Endothelial cell of umbilical vein (primary cell): ENCODE measurements around the gene RSPO3. TPM values are rescaled to one million over a fixed set of nuclear protein-coding genes. Genes with fewer than 3 reads are reported as not detected.

ENCODE experiments used
- BruUV-seq: library from RNA; stranded (reverse); fragments of 400-500 nt; replicated peaks from 2 replicates; lab custom pipeline; 2021; lab: Mats Ljungman, UMichigan
- CTCF ChIA-PET: fragments of 300-600, 350-600 bp; sonication (Branson Sonifier 250); formaldehyde crosslinking; loops from one replicate; lab custom pipeline; 2021; ENCODE audit warnings: antibody characterized with exemption, inconsistent platforms; lab: Charles Lee
- POLR2A ChIA-PET: fragments of 300-600, 350-600 bp; sonication (Branson Sonifier 250); formaldehyde crosslinking; loops from one replicate; lab custom pipeline; 2021; ENCODE audit warnings: antibody characterized with exemption, inconsistent platforms; lab: Charles Lee
- DNase-seq: peaks from one replicate; pipeline ENCODE4 v3.0.0-alpha.2; 2011; ENCODE audit warnings: low read depth, low spot score
- FAIRE-seq: peaks from 2 replicates; lab custom pipeline; 2011; peaks lifted over from hg19 to GRCh38; lab: Jason Lieb, UNC
- H2AFZ ChIP-seq: 2 replicates; pipeline ENCODE4 v1.6.0; 2012; ENCODE audit warnings: low read depth, low read length, control low read depth, inconsistent platforms
- H3K27ac ChIP-seq: 2 replicates; pipeline ENCODE4 v1.5.1; 2011; ENCODE audit warnings: low read depth, mild to moderate bottlenecking, control low read depth, low read length, moderate library complexity; ENCODE audit not compliant: insufficient read depth
- H3K27me3 ChIP-seq, 2 experiments: 2 replicates each; pipeline versions ENCODE4 v1.6.0 to v1.6.1; 2011; ENCODE audit warnings: low read length in 2 of 2, mixed read lengths in 1 of 2; ENCODE audit not compliant: control insufficient read depth in 2 of 2, insufficient read depth in 2 of 2
- H3K36me3 ChIP-seq, 2 experiments: 2 replicates in 1 of 2; 3 replicates in 1 of 2; pipeline ENCODE4 v1.5.1; 2011; ENCODE audit warnings: low read length in 2 of 2, mild to moderate bottlenecking in 1 of 2, moderate library complexity in 1 of 2; ENCODE audit not compliant: control insufficient read depth in 2 of 2, insufficient read depth in 2 of 2; ENCODE audit errors: extremely low read depth in 1 of 2
- H3K4me1 ChIP-seq: 3 replicates; pipeline ENCODE4 v1.5.1; 2011; ENCODE audit warnings: mild to moderate bottlenecking, low read length; ENCODE audit not compliant: control insufficient read depth, insufficient read depth; ENCODE audit errors: extremely low read depth
- H3K4me2 ChIP-seq: 2 replicates; pipeline ENCODE4 v1.6.1; 2011; ENCODE audit warnings: low read length, control low read depth, mixed read lengths; ENCODE audit not compliant: insufficient read depth
- H3K4me3 ChIP-seq, 3 experiments: fragments of 200-600 bp in 1 of 3; sonication (generic), shearing (Covaris generic) in 1 of 3; replicated peaks in 1 of 3; 2 replicates each; pipeline ENCODE4 v1.5.1; 2011 to 2016; ENCODE audit warnings: control low read depth in 3 of 3, low read length in 3 of 3, mild to moderate bottlenecking in 2 of 3, inconsistent platforms in 1 of 3, low read depth in 1 of 3, moderate library complexity in 1 of 3; ENCODE audit not compliant: insufficient read depth in 1 of 3
- H3K79me2 ChIP-seq: 2 replicates; pipeline ENCODE4 v1.6.0; 2012; ENCODE audit warnings: low read length, inconsistent platforms; ENCODE audit not compliant: control insufficient read depth, insufficient read depth
- H3K9ac ChIP-seq: replicated peaks from 2 replicates; pipeline ENCODE3; 2011; ENCODE audit warnings: low read length, control low read depth; ENCODE audit not compliant: insufficient read depth; ENCODE audit errors: extremely low read depth
- H3K9me1 ChIP-seq: replicated peaks from 3 replicates; pipeline ENCODE4 v1.6.0; 2011; ENCODE audit warnings: mild to moderate bottlenecking, low read length; ENCODE audit not compliant: control insufficient read depth, insufficient read depth; ENCODE audit errors: extremely low read depth
- H3K9me3 ChIP-seq: replicated peaks from 2 replicates; pipeline ENCODE4 v1.5.1; 2012; ENCODE audit warnings: low read length, inconsistent platforms; ENCODE audit not compliant: control insufficient read depth, insufficient read depth
- H4K20me1 ChIP-seq: replicated peaks from 2 replicates; pipeline ENCODE3; 2011; ENCODE audit warnings: mild to moderate bottlenecking, low read length; ENCODE audit not compliant: control insufficient read depth, insufficient read depth; ENCODE audit errors: extremely low read depth
- CTCF ChIP-seq, 2 donors: IDR thresholded peaks; 1 replicate in 1 of 2; 2 replicates in 1 of 2; pipeline ENCODE4 v1.5.1; 2011; ENCODE audit warnings: low read length in 2 of 2, mild to moderate bottlenecking in 2 of 2, moderate library complexity in 2 of 2, control low read depth in 1 of 2, inconsistent platforms in 1 of 2, low read depth in 1 of 2; ENCODE audit not compliant: insufficient read depth in 1 of 2; ENCODE audit errors: extremely low read depth in 1 of 2
- EZH2 ChIP-seq: IDR thresholded peaks from 2 replicates; pipeline ENCODE4 v1.6.1; 2012; ENCODE audit warnings: borderline replicate concordance, low read depth, mild to moderate bottlenecking, moderate library complexity, low read length, inconsistent platforms; ENCODE audit not compliant: severe bottlenecking
- FOS ChIP-seq: IDR thresholded peaks from 2 replicates; pipeline ENCODE4 v1.6.1; 2011; ENCODE audit warnings: mild to moderate bottlenecking, low read length, moderate library complexity, borderline replicate concordance; ENCODE audit not compliant: insufficient read depth
- GATA2 ChIP-seq: IDR thresholded peaks from 2 replicates; pipeline ENCODE4 v1.7.0; 2011; ENCODE audit warnings: low read depth, mild to moderate bottlenecking, moderate library complexity, mixed read lengths, low read length; ENCODE audit not compliant: insufficient read length, insufficient read depth
- MAX ChIP-seq: IDR thresholded peaks from 2 replicates; pipeline ENCODE4 v1.6.1; 2011; ENCODE audit not compliant: insufficient read depth, insufficient read length
- MYC ChIP-seq: IDR thresholded peaks from one replicate; pipeline ENCODE4 v1.6.1; 2011; ENCODE audit warnings: mild to moderate bottlenecking, low read depth, low read length
- POLR2A ChIP-seq: IDR thresholded peaks from 2 replicates; pipeline ENCODE4 v1.6.1; 2012; ENCODE audit warnings: low read depth, mild to moderate bottlenecking, control low read depth, low read length
- POLR2AphosphoS5 ChIP-seq: IDR thresholded peaks from 2 replicates; pipeline ENCODE4 v1.6.1; 2012; ENCODE audit warnings: low read depth, mild to moderate bottlenecking, control low read depth, low read length, moderate library complexity; ENCODE audit not compliant: insufficient read depth
- dilution Hi-C: fragments of 300-500 bp; cut with MboI; formaldehyde crosslinking; loops from one replicate; pipeline ENCODE4 v1.15.0; 2019; ENCODE audit warnings: low sequenced_read_pairs; ENCODE audit not compliant: extremely low pct_ligation_motif_present
- intact Hi-C: fragments of 100-400 bp; cut with micrococcal nuclease; formaldehyde crosslinking; loops from one replicate; pipeline ENCODE4 v1.10.0; 2022
- polyA plus RNA-seq, 4 experiments: library from polyadenylated mRNA; depleted of rRNA in 3 of 4; stranded (reverse) in 3 of 4; unstranded in 1 of 4; fragments of >200 nt; gene quantifications; 2 replicates each; pipeline versions ENCODE4 v1.2.1 to v1.2.3, GENCODE V29; 2011 to 2012; ENCODE audit warnings: missing spikeins in 1 of 4
- total RNA-seq: library from RNA; stranded (reverse); gene quantifications from 2 replicates; pipeline ENCODE4 v1.2.3, GENCODE V29; 2021

RSPO3 gene
- total and polyA plus RNA-seq, 2 donors (not counting 3 experiments of a cell fraction or from before 2014, with no cell fraction given): 1.8 to 11.1 TPM

- no peaks in the 10 kb centered on the region for H3K79me2 ChIP-seq
- H3K4me3 ChIP-seq: no peak overlapping the region
- no peak overlapping the region for H3K9ac ChIP-seq
- H3K36me3 ChIP-seq: no peaks in the 10 kb centered on the region
- DNase-seq: no peak
- FAIRE-seq: no peak
- intact Hi-C loops (no loop called here), dilution Hi-C loops (no loop called here)
- H4K20me1 ChIP-seq: no peaks in the 10 kb centered on the region
- no peaks in the 10 kb centered on the region for H3K9me1 ChIP-seq
- no TSS peak for BruUV-seq
- TF ChIP-seq FOS: no peak
- TF ChIP-seq MAX: no peak
- no peak for TF ChIP-seq CTCF (IDR thresholded peaks at IDR 0.05; ENCODE audit: extremely low read depth in 1 of 2, insufficient read depth in 1 of 2, low read depth in 1 of 2, low read length in 2 of 2)
- TF ChIP-seq POLR2AphosphoS5: no peak
- no peak for TF ChIP-seq POLR2A
- no peak for TF ChIP-seq MYC
- TF ChIP-seq EZH2: no peak
- no peak for TF ChIP-seq GATA2
- no peak overlapping the region for H3K27ac ChIP-seq
- H3K9me3 ChIP-seq: no peaks in the 10 kb centered on the region
- H3K27me3 ChIP-seq: no peaks in the 10 kb centered on the region
- ChIA-PET POLR2A (no interaction called here), CTCF (interaction anchor here (1.0 to 5.1 kb wide), 2 partner anchors 88 to 299 kb away, joined by 3 to 50 read pairs; no protein-coding TSS in a partner anchor)
- H3K4me1 ChIP-seq: no peaks in the 10 kb centered on the region
- no peak overlapping the region for H3K4me2 ChIP-seq
- no peak overlapping the region for H2AFZ ChIP-seq
Observed at GRCh38 chr6:127102859-127103258, 15.6 kb upstream of the RSPO3 start.
